ENCODE measurements around the gene OBP2A.
"Not testable (repeated sequence)": the region's sequence is repeated elsewhere in the genome, so short reads cannot be mapped to it uniquely, and the experiment has no call there.

OBP2A gene

GRCh38 chr9:135512241-135512603 is 33.7 kb upstream of the OBP2A start:
- DNase-seq: no peak

- no peak for DNase-seq
These were observed 33.0 kb upstream of the OBP2A start for GRCh38 chr9:135512904-135513303.

- no peak for DNase-seq
These were observed 32.5 kb upstream of the OBP2A start for GRCh38 chr9:135513351-135513846.

DNA sequence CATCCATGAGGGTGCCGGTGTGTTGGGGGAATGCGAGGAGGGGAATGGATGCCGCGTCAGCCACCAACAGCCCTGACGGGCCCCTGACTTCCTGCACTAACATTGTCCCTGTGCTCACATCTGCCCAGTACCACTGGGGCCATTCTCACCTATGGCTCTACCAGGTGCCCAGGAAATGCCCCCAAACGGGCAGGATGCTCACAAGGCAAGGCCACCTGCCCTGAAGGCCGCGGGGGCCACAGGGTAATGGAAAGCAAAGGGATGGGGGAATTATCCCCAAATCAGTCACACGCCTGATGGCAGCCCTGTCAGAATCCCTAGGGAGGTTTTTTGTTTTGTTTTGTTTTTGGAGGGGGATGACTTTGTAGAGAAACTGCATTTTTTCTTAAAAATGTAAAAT is 32.0 kb upstream of the OBP2A start:
- not testable (repeated sequence) for DNase-seq

- no peak for DNase-seq
These were observed 31.4 kb upstream of the OBP2A start for GRCh38 chr9:135514342-135515082.

DNA sequence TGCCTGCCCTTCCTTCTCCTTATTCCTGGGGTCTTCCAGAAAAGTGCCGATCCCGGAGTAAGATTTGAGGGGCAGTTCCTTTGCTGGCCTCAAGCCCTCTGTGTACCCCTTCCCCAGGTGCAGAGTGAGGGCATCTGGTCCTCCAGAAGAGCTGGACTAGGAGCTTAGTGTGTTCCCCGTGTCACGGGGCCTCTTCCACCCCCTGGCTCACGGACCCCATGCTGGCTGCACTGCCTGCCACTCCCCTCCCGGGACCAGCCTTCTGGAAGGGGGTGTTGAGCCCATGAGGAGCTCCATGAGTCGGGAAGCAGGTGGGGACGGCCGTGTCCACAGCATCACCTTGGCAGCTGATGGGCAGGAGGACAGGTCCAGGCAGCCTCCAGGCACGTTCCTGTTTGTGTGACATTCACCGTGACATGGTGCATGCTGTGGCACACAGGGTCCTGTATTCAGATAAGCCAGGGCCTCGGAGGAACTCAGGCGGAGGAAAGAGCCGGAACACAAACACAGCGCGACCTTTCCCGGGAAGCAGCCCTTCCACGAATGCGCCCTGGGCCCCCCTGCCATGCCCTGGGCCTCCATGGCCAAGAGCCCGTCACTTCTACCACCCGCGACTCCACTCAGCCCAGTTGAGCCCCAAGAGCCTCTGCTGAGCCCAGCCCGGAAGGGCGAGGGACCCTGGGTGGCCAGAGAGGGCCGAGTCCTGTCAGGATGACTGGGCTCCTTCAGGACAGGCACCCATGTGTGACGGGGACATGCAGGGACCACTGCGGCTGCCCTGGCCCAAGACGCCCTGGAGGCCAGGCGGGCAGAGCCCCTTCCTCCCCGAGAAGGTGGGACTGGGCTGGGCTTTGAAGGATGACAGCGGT is 30.6 kb upstream of the OBP2A start:
- no peak for DNase-seq

DNA sequence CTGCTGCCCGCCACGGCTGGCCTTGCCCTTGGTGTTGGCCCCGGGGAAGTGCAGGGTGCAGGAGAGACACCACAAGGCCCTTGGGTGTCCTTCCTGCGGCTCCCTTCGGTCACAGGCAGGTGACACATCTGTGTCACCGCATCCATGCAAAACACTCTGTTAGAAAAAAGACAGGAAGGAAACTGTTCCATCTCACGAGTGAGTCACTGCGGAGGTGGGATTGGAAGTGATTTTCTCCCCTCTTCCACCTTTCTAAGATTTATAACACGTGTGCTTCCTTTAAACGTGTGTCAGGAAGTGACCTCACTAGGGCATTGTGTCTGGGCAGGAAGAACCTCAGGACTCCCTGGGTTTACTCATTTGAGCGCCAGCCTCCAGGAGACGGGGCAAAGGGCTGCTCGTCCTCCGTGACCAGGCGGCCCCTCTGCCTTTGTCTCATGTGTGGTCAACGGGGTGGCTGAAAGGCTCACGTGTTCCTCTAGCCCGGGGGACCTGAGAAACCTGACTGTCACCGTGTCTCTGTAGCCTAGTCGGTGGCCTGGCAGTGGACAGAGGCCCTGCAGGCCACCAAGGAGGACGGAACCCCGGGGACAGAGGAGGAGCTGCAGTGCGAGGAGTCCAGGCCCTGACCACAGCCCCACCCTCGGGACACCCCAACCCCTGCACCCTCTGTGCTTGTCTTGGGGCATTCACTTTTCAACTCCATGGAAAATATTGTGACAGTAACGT is 29.6 kb upstream of the OBP2A start:
- DNase-seq: no peak

DNA sequence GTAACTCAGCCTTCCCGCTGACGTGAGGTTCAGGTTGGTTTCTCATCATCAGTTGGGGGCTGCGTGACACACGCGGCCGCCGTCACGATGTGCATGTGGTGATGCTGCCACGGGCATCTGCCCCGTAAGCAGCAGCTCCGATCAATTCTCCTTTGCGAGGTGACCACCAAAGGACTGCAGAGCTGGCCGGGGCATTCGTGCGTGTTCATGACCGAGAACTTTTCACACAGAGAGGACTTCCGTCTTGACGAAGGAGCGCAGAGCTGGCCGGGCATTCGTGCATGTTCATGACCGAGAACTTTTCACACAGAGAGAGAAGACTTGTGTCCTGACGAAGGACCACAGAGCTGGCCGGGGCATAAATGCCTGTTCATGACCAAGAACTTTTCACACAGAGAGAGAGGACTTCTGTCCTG is 28.5 kb upstream of the OBP2A start:
- DNase-seq: no peak

- DNase-seq: no peak
These were observed 26.6 kb upstream of the OBP2A start for GRCh38 chr9:135519179-135519971.

DNA sequence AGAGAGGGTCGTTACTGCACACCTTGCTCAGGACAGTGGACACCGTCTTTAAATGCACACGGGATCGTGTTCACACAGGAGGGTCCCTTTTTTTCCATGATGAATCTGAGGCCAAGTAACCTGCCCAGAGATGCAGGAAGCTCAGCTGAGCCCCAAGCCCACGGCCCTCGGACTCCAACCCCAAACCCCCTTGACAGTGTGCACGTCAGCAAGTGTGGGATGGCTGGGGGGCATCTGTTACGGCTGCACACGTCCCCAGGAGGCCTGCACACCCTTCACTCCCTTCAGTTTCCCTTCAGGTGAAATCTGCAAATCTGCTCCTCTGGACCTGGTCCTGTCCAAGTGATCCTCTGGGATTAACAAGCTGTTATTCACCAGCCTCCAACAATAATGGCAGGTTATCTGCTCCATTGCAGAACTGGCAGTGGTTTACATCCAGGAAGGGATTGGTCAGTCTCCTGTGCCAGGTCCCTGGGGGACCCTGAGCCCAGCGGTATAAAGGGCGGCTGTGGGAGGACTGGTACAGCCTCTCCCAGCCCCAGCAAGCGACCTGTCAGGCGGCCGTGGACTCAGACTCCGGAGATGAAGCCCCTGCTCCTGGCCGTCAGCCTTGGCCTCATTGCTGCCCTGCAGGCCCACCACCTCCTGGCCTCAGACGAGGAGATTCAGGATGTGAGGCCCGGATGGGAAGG is 24.9 kb upstream of the OBP2A start, which contains the start of gene LCN1:
Gene LCN1, plus strand, starts transcription at position 525 of the 692 bp plus-strand sequence. Its CDS starts 58 bp downstream, at position 583.
- DNase-seq: no peak

DNA sequence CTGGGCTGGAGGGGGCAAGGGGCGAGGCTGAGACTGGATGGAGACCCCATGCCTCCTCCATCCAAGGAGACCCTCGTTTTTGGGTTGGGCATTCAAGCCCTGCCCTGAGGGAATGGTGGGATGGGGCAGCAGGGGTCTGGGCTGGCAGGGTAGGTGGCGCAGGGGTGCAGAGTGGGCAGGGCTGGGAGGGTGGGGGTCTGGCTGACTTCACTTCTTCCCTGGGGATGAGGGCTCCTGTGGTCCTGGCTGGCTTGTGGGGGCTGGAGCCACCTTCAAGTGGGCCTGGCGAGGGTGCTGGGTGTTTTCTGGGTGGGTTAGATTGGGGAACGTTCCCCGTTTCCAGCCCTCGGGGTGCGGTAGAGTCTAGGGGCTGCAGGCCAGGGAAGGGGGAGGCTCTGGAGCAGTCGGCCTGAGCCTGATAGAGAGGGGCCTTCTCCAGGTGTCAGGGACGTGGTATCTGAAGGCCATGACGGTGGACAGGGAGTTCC is 24.3 kb upstream of the OBP2A start:
- no peak for DNase-seq

DNA sequence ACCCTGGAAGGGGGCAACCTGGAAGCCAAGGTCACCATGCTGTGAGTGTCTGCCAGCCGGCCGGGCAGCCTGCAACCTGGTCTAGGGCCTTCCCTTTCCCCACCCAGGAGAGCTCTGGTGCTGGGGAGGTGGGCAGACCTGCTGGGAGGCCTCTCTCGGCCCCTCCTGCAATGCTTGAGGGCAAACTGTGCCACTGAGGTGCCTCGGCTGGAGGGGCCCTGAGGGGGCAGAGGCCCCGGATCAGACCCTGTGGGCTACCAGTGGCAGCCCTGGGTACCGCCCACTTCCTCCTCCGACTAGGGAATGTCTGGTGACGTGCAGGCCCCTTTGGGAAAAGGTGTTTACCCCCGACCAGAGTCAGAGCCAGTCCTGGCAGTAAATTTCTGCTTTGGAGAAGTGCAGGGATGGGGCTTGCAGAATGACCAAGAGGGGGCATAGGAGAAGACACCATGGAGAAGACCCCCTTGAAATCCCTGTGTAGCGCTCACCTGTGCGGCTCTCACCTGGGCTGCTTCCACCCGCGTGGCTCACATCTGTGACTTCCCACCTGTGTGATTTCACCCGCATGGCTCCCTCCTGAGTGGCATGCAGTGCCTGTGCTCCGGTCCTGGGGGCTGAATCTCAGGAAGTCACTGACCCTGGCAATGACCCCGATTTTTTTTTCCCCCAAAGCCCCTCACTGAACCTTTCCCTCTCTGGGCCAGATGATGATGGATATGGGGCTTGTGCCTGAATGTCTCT is 23.6 kb upstream of the OBP2A start:
- no peak for DNase-seq

- DNase-seq: no peak
These were observed 23.0 kb upstream of the OBP2A start for GRCh38 chr9:135522931-135523330.

DNA sequence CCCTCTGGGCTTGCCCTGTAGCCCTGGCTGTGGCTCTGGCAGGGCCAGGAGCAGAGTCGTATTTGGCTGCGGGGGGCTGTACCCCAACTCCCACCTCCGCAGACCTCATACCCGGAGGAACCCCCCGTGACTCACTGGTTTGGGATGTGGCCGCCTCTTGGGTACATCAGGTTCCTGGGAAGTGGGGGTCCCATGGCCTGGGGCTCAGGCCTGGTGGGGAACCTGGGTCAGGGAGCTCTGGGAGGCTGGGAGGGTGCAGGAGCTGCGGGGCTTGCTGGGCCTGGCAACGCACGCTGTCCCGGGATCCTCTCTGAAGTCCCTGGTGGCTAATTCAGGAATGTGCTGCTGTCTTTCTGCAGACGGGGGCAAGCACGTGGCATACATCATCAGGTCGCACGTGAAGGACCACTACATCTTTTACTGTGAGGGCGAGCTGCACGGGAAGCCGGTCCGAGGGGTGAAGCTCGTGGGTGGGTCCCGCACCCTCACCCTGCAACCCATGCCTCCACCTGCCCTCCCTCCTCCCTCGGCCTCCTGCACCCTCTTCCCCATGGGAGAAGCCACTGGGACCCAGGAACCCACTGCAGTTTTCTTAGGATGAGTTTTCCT is 22.3 kb upstream of the OBP2A start:
- DNase-seq: no peak

DNA sequence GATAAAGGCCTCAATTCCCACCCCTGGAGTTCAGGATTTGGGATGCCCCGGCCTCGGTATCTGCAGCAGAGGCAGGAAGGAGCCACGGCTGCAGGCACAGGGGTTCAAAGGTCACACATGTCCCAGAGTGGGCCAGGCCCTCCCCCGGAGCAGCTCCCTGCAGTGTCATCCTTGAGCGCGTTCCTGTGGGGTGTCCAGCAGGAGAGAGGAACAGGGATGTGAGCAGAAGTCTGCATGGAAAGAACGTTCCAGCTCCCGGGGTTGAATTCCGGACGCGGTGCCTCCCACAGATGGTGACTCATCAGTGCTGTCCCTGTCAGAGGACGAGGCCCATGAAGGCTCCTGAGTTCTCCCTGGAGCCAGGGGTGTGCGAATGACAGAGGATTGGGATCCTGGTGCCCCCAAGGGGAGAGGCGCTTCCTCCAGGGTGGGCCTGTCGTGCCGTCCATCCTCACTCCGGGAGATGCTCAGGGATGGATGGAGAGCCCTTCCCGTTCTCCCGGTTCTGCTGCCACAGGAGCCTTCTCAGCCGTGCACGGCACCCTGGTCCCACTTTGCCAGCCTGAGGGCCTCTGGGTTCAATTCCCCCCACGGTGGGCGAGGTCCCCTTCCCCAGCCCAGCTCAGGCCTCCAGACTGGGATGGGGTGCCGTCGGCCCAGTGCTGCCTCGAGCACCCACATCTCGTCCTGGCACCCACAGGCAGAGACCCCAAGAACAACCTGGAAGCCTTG is 21.6 kb upstream of the OBP2A start:
- no peak for DNase-seq

GRCh38 chr9:135525241-135526088 is 20.5 kb upstream of the OBP2A start:
- DNase-seq: no peak

- no peak for DNase-seq
These were observed 19.7 kb upstream of the OBP2A start for GRCh38 chr9:135526089-135526729.

Data from NCI-H1694 (cell line).